ENCODE results near the gene SLC50A1.

DNA sequence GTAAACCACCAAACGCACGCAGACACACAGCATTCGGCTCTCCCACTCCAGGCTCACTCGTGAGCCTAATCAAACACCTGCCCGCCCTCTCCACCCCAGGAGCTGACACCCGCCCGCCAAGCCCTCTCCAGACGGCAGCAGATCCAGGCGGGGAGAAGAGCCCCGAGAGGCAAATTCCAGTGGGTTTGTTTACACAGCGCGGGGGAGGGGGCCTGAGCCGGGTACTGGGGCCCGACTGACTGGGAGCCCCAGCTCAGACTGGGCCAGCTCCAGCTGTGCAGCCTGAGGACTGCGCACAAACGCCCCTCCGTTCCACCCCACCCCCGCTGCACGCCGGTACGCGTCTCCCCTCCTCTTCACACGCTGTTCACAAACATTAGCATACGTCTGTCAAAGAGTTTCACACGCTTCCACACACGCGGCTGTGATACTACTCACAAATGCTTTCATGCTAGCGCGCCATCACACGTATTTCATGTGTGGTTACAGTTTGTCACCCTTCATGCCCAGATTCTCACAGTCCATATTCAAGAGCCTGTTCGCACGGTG, 9.0 kb upstream of the SLC50A1 start:
- TF ChIP-seq CTCF (IDR thresholded peaks at IDR 0.05) (no peak), E2F4 (CRISPR knock-in tag; IDR thresholded peaks at IDR 0.05; ENCODE audit: borderline replicate concordance, low read depth) (no peak), RELA (CRISPR knock-in tag; IDR thresholded peaks at IDR 0.05; ENCODE audit: borderline replicate concordance) (no peak), CREB1 (CRISPR knock-in tag; IDR thresholded peaks at IDR 0.05) (no peak), JAZF1 (CRISPR knock-in tag; IDR thresholded peaks at IDR 0.05) (no peak), NFE2L1 (CRISPR knock-in tag; IDR thresholded peaks at IDR 0.05) (no peak), RORB (CRISPR knock-in tag; IDR thresholded peaks at IDR 0.05) (no peak), ZNF423 (CRISPR knock-in tag; IDR thresholded peaks at IDR 0.05) (no peak)
- TF ChIP-seq, protein P1, sequence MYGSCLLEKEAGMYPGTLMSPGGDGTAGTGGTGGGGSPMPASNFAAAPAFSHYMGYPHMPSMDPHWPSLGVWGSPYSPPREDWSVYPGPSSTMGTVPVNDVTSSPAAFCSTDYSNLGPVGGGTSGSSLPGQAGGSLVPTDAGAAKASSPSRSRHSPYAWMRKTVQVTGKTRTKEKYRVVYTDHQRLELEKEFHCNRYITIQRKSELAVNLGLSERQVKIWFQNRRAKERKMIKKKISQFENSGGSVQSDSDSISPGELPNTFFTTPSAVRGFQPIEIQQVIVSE (CRISPR knock-in tag; IDR thresholded peaks at IDR 0.05; ENCODE audit: borderline replicate concordance), result no peak
- TF ChIP-seq, protein P2, sequence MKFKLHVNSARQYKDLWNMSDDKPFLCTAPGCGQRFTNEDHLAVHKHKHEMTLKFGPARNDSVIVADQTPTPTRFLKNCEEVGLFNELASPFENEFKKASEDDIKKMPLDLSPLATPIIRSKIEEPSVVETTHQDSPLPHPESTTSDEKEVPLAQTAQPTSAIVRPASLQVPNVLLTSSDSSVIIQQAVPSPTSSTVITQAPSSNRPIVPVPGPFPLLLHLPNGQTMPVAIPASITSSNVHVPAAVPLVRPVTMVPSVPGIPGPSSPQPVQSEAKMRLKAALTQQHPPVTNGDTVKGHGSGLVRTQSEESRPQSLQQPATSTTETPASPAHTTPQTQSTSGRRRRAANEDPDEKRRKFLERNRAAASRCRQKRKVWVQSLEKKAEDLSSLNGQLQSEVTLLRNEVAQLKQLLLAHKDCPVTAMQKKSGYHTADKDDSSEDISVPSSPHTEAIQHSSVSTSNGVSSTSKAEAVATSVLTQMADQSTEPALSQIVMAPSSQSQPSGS (CRISPR knock-in tag; IDR thresholded peaks at IDR 0.05; ENCODE audit: borderline replicate concordance, low read depth), result no peak
- TF ChIP-seq, protein P3, sequence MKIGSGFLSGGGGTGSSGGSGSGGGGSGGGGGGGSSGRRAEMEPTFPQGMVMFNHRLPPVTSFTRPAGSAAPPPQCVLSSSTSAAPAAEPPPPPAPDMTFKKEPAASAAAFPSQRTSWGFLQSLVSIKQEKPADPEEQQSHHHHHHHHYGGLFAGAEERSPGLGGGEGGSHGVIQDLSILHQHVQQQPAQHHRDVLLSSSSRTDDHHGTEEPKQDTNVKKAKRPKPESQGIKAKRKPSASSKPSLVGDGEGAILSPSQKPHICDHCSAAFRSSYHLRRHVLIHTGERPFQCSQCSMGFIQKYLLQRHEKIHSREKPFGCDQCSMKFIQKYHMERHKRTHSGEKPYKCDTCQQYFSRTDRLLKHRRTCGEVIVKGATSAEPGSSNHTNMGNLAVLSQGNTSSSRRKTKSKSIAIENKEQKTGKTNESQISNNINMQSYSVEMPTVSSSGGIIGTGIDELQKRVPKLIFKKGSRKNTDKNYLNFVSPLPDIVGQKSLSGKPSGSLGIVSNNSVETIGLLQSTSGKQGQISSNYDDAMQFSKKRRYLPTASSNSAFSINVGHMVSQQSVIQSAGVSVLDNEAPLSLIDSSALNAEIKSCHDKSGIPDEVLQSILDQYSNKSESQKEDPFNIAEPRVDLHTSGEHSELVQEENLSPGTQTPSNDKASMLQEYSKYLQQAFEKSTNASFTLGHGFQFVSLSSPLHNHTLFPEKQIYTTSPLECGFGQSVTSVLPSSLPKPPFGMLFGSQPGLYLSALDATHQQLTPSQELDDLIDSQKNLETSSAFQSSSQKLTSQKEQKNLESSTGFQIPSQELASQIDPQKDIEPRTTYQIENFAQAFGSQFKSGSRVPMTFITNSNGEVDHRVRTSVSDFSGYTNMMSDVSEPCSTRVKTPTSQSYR (CRISPR knock-in tag; IDR thresholded peaks at IDR 0.05), result no peak

Measured in WTC11 (cell line).